GM04503 (cell line): ENCODE results near the gene UQCRH.
A peak's percentile ranks its signal among the peaks of the same experiment; 100 is the strongest.
"Not testable (repeated sequence)": the region's sequence is repeated elsewhere in the genome, so short reads cannot be mapped to it uniquely, and the experiment has no call there.

Source experiments
- DNase-seq: peaks from one replicate; pipeline ENCODE4 v3.0.0-alpha.2; 2012; ENCODE audit warnings: low read depth

The UQCRH gene

GRCh38 chr1:46333300-46334029 is 30.0 kb downstream of the UQCRH start:
- DNase-seq, result no peak

- no peak for DNase-seq
These were observed 30.5 kb downstream of the UQCRH start for GRCh38 chr1:46334030-46334384.

- DNase-seq, result no peak
These were observed 31.6 kb downstream of the UQCRH start for GRCh38 chr1:46335081-46335480.

GRCh38 chr1:46337409-46337808 is 33.9 kb downstream of the UQCRH start:
- not testable (repeated sequence) for DNase-seq

GRCh38 chr1:46340404-46341221 is 37.1 kb downstream of the UQCRH start, which contains the start of gene NSUN4:
Gene NSUN4 (plus strand): TSS chr1:46340807. CDS start chr1:46340827, 20 bp downstream.
- peak; percentile 75 for DNase-seq

GRCh38 chr1:46341222-46342083 is 38.0 kb downstream of the UQCRH start:
- no peak for DNase-seq

GRCh38 chr1:46342084-46342656 is 38.7 kb downstream of the UQCRH start:
- DNase-seq, result no peak

GRCh38 chr1:46342677-46343350 is 39.3 kb downstream of the UQCRH start:
- no peak for DNase-seq

- no peak for DNase-seq
These were observed 39.8 kb downstream of the UQCRH start for GRCh38 chr1:46343351-46343695.

- no peak for DNase-seq
These were observed 40.2 kb downstream of the UQCRH start for GRCh38 chr1:46343705-46344104.

GRCh38 chr1:46344481-46344880 is 41.0 kb downstream of the UQCRH start:
- DNase-seq, result no peak

GRCh38 chr1:46345281-46345680 is 41.8 kb downstream of the UQCRH start:
- DNase-seq, result no peak

- DNase-seq, result no peak
These were observed 48.9 kb downstream of the UQCRH start for GRCh38 chr1:46352363-46352762.

GRCh38 chr1:46355920-46356319 is 52.4 kb downstream of the UQCRH start:
- DNase-seq, result not testable (repeated sequence)

GRCh38 chr1:46362158-46362557 is 58.7 kb downstream of the UQCRH start:
- no peak for DNase-seq

GRCh38 chr1:46363121-46363520 is 59.6 kb downstream of the UQCRH start:
- no peak for DNase-seq

- DNase-seq, result peak; percentile 60
These were observed 61.1 kb downstream of the UQCRH start for GRCh38 chr1:46364612-46365011.

GRCh38 chr1:46365796-46366195 is 62.3 kb downstream of the UQCRH start:
- DNase-seq, result not testable (repeated sequence)
